Activated CD8-positive, alpha-beta memory T cell treated with anti-CD3 and anti-CD28 coated beads for 4 hours (primary cell): Measurements from ENCODE around the gene STMND1.
"Not testable (repeated sequence)": the region's sequence is repeated elsewhere in the genome, so short reads cannot be mapped to it uniquely, and the experiment has no call there.

Experiments
- DNase-seq, 2 donors: peaks; one replicate each; pipeline ENCODE4 v3.0.0-alpha.2; 2020; ENCODE audit warnings: low read depth in 2 of 2

Gene STMND1

DNA sequence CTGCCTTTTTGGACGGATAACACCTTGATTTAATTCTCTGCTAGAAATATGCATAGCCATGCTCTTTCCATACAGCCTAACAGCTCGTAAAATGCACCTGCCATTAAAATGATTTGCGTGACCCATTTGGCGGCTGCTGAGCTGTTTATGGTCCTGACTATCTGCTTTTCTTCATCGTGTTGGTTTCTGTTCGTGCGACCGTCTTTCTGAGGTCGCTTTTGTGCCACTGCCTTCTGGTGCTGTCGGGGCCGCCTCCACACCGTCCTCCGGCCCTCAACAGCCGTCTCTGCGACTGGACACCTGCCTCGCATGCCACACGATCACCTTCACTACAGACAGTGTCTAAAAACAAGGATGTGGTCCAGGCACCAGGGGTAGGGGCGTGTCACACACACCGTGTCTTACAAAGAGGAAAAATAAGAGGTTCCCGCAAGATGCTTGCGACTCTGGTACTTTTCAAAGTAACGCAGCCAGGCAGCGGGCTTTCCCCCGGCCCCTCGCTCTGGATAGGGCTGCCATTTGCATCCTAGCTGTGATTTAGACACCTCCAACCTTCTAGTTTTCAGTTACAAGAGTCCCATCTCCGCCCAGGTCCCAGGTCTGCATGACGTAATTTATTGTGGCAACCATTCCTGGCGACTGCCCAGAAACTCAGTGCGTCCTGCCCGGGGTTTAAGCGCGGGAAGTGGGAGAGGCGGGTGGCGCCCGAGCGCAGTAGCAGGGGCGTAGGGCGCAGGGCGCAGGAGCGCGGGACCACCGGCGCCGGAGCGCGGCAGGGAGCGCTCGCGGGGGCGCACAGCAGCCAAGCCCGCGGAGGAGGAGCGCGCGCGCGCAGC lies at the start of gene STMND1:
TSS of gene STMND1 (plus strand) at position 629 of the 836 bp plus-strand sequence. CDS start 208 bp downstream, outside the sequence.
- no peak for DNase-seq

DNA sequence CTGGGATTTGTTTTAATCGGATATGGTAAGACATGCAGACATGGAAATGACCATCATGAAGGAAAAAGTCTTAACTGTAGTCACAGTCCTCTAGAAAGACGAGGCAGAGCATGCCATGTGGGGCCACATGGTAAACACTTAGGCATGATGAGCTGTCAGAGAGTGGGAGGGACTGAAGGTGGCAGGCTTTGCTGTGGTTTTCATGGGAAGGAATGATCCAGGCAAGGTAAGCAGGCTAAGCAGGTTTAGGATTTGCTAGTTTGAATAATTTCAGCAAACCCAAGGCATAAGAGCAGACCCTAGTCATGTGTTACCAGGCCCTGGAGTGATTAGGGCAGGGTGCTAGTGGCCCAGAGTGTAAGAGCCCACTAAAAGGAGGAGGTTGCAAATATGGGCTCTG lies 47.2 kb upstream of the STMND1 start:
- DNase-seq = no peak

DNA sequence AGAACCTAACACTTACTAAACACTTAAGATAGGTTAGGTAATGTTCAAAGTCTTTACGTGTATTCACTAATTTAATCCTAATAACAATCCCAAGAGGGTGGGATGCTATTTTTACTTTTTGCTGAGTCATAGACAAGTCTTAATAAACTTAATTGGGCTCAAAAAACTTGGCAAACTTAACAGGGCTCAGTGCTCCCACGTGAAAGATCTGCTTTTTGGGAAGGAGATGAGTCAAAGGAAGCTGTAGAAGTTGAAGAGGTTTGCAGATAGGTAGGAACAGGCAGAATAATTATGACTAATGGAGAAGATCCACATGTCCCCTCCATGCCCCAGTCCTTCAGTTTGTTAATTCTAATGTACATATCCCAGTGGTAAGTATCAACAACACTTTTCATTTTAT lies 44.5 kb upstream of the STMND1 start:
- DNase-seq = no peak

DNA sequence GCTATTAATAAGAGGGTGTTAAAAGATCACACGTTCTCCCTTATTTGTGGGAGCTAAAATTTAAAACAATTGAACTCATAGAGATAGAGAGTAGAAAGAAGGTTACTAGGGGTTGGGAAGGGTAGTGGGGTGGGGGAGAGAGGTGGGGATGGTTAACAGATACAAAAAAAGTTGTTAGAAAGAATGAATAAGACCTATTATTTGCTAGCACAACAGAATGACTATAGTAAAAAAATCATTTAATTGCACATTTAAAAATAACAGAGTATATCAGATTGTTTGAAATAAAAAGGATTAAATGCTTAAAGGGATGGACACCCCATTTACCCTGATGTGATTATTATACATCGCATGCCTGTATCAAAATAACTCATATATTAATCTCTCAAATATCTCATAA lies 43.3 kb upstream of the STMND1 start:
- DNase-seq = no peak

DNA sequence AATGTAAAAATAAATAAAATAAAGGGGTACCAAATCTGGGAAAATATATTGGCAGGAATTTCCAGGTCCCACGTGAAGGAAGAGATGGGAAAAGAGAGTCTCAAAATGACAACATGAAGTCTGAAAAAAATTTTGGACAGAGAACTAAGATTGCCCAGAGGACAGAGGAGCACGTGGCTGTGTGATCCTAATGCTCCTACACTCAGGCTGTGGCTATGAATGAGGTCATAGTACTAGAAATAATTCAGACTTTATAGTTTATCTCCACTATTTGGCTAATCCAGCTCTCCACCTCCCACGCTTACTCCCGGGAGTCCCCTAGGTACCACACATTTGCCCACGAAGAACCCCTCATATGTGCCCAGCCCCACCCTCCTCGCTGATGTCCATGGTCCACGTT lies 42.8 kb upstream of the STMND1 start:
- no peak for DNase-seq

DNA sequence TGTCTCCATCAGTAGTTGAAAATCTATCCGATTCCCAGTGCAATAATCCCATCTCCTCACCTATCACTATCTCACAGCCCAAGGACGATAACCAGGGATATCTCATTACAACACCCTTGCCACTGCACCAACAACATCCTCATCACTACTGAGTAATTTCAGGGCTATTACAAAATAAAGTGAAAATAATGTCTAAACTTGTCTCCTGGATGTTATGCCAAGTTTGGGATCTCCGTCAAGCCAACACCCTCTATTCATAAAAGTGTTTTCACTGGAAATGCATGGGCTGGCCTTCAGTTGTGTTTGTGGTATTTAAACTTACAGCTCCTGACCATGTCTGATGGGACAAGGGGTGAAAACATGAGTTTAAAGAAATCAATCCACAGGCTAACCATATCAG lies 42.0 kb upstream of the STMND1 start:
- DNase-seq = no peak

DNA sequence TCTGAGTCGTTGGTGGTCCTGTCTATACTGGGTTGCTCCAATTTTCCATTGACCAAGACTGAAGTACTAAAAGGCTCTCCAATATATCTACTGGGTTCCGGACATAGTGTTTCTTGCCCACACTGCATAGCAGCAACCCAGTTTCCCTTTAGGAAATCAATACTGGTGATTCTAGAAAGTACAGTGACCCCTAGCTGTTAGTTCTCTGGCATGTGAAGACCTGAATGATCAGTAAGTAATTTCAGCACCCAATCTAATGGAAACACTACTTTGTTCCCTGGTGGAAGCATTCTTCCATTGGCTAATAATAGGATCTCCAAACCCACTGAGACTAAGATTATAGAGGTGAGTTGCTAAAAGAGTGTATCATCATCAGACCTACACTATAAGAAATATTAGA lies 40.8 kb upstream of the STMND1 start:
- DNase-seq = no peak

DNA sequence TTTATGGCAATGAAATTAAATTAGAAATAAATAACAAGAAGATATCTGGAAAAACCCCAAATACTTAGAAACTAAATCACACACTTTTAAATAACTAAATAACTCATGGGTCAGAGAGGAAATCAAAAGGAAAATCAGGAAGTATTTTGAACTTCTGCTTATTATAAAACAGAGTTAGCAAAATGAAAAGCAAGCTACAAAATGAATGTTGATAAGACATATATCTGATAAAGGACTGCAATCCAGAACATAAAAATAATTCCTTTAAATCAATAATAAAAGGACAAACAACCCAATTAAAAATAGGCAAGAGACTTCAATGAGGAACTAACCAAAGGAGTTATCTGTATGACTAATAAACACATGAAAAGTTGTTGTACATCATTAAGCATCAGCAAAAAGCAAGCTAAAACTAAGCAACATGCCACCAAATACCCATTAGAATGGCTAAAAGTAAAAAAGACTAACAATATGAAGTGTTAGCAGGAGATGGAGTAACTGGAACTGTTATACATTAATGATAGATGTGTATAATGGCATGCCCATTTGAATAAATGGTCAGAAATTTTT lies 38.9 kb upstream of the STMND1 start:
- no peak for DNase-seq

DNA sequence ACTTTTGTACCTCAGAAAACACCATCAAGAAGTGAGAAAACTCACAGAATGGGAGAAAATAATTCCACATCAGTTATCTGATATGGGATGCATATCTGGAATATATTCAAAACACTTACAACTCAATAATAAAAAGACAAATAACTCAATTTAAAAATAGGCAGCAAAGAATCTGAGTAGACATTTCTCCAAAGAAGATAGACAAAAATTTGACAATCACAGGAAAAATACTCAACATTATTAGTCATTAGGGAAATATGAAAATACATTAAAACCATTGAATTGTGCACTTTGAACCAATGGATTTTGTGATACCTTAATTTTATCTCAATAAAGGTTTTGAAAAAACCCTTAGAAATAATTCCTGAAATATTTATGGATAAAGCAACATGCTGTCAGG lies 36.9 kb upstream of the STMND1 start:
- no peak for DNase-seq

DNA sequence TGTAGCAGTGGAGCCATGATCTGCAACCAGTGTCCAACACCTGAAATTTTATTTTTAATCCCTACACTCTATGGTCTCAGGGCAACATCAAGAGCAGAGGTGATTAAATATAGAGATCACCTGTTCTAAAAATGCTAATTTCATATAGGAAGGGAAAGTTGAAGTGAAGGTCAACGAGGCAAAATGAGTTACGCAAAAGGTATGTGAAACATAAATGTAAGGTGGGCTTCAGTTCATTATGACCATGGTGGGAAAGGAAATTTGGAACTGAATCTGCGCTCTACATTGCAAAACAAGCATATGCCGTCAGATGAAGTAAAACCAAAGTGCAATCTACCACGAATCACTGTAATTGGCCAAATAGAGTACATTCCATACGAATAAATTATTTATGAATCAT lies 35.2 kb upstream of the STMND1 start:
- no peak for DNase-seq

DNA sequence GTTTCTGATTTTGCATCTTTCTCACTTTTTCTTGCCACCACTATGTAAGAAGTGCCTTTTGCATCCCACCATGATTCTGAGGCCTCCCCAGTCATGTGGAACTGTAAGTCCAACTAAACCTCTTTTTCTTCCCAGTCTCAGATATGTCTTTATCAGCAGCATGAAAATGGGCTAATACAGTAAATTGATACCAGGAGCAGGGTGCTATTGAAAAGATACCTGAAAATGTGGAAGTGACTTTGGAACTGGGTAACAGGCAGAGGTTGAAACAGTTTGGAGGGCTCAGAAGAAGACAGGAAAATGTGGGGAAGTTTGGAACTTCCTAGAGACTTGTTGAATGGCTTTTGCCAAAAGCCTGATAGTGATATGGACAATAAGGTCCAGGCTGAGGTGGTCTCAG lies 32.9 kb upstream of the STMND1 start:
- not testable (repeated sequence) for DNase-seq

DNA sequence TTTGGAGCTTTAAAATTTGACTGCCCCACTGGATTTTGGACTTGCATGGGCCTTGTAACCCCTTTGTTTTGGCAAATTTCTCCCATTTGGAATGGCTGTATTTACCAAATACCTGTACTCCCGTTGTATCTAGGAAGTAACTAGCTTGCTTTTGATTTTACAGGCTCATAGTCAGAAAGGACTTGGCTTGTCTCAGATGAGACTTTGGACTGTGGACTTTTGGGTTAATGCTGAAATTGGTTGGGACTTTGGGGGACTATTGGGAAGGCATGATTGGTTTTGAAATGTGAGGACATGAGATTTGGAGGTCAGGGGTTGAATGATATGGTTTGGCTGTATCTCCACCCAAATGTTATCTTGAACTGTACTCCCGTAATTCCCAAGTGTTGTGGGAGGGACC lies 31.4 kb upstream of the STMND1 start:
- DNase-seq = not testable (repeated sequence)

DNA sequence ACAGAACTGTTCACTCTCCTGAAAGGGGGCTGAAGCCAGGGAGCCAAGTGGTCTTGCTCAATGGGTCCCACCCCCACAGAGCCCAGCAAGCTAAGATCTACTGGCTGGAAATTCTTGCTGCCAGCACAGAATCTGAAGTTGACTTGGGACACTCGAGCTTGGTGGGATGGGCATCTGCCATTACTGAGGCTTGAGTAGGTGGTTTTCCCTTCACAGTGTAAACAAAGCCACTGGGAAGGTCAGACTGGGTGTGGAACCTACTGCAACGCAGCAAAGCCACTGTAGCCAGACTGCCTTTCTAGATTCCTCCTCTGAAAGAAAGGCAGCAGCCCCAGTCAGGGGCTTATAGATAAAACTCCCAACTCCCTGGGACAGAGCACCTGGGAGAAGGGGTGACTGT lies 28.3 kb upstream of the STMND1 start:
- DNase-seq = not testable (repeated sequence)

DNA sequence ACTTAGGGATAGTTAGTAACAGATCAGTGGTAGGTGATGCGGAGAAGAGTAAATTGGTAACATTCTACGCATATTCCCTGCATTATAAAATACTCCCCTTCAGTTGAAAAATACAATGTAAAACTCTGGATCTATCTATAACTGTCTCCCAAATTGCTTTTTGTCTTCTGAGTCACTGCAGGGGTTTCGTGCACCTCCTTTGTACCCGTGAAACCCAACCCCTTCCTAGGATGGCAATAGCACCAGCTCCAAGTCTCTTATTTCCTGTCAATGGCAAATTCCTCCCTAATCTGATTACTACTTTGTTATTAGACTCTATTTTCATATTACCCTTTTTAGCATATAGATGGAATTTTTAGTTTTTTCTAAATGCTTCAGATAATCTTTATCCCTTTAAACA lies 20.6 kb upstream of the STMND1 start:
- DNase-seq = no peak

DNA sequence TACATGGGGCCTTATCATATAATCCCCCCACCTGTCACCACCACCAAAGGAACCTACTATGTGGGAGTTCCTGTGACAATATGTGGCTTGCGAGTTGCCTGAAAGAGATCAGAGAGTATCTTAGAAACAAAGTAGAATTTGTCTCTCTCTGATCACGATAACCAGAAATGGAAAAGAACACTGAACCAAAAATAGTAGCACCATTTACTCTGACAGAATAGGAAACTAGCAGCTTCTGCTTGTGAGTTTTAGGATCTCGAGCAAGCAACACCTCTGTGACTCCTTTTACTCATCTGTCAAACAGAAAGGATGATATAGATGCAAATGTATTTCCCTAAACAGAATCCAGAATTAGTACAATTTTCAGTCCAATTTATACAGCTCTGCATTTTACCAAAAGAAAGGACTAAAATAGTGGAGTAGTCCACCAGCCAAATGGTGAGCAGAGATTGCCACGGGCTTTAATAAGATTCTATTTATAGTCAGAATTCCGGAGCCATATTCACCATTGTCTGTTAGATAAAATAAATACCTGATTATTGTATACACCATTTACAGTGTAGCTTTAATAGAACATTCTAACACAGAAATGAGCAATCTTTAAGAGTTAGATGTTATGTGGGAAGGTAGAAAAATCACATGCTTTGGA lies 19.9 kb upstream of the STMND1 start:
- no peak for DNase-seq

DNA sequence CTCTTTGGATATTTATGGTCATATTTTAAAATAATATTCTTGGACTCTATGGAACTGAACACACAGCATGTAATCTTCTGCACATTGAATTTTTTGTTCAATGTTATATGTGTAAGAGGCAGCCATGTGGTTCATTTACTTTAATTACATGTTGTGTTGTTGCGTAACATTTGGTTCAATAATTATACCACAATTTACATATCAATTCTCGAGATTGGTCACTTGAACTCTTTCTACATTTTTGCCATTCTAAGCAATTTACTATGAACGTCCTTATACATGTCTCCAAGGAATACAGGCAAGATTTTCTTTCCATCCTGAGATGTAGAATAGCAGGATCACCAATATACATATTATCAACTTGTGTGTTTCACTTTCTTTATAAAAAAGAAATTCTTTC lies 18.5 kb upstream of the STMND1 start:
- DNase-seq = no peak

DNA sequence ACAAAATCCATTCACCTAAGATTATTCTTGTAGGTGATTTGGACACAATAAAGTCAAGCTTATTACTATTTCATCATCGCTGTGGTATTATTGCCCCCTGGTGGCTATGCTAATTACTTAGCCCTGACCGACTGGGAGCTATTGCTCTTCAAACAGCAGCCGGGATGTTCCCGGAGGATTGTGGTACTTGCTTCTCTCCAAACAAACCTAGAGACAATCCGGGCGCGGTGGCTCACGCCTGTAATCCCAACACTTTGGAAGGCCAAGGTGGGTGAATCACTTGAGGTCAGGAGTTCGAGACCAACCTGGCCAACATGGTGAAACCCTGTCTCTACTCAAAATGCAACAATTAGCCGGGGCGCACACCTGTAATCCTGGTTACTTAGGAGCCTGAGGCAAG lies 15.4 kb upstream of the STMND1 start:
- DNase-seq = no peak

DNA sequence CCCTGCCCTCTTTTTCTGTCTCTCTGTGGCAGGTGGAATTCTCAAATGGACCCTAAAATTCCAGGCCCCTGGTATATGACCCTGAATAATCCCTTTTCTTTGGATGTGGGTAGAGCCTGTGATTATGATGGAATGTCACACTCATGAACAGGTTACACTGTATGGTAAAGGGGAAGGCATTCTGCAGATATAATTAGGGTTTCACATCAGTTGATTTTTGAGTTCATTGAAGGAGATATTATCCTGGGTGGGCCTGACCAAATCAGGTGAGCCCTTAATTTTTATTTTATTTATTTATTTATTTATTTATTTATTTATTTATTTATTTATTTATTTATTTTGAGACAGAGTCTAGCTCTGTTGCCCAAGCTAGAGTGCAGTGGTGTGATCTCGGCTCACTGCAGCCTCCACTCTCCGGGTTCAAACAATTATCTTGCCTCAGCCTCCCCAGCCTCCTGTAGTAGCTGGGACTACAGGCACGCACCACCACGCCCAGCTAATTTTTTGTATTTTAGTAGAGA lies 13.7 kb upstream of the STMND1 start:
- DNase-seq = no peak

DNA sequence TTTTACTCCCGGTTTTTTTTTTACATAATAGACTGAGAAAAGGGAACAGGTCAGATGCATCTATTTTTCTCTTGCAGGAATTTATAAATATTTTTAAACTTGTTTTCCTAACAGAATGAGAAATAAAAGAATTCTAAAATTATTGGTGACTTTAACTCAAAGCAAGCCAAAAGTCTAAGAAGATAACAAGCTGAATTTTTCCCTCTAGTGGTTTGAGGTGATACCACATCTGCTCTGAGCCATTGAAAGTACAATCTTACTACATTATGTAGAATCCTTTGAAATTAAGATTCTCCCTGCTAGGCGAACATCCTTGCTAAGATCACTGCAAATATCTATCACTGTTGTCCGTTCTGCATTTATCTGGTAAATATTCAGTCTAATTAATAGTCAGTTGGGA lies 10.7 kb upstream of the STMND1 start:
- DNase-seq = no peak

DNA sequence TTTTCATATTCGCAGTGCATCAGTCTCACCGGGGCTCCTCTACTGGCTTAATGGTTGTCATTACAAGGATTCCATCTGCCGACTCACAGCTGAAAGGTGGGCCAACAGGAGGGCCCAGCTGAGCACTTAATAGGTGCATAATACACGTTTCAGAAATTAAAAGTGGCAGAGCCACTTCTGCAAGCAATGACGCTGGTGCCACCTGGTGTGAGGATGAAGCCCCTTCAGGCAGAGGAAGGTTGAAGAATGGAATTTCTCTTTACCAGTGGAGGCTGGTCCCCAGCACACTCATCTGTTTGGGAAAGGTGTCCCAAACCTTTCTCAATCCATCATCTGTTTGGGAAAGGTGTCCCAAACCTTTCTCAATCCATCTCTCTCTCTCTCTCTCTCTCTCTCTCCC lies 8.2 kb upstream of the STMND1 start:
- no peak for DNase-seq

DNA sequence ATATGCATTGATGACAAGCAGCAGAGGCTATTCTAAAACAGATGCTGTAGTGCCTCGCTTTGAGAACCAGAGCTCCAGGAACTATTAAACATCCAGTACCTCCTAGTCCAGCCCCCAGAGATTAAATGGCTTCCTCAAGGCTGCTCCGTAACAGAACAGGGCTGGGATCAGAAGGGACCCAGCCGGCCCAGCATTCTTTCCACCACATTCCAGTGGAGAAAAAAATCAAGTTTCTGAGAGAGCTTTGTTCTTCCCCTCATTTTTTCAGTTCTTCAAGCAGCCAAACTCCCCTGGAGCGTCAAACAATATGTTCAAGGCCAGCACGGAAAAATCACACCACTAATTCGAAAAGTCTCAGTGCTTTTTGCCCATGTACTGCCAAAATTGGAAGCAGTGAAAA lies 5.8 kb upstream of the STMND1 start:
- DNase-seq = no peak

DNA sequence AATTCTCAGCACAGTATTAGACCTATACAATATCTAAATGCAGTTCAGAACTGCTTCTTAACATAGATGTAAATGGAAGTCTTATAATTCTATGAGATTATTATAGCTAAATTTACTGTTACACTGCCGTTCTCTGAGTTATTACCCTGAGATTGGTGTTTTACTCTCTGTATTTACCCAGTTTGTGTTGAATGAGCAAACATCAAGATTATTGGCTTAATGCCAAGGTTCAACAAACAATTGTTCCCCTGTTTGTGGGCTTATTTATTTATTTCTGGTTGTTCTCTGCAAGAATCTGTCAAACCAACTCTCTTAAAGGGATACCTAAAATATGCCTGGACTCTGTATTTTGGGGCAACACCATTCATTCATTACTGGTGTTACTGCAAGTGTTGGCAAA lies 5.2 kb upstream of the STMND1 start:
- DNase-seq = no peak

DNA sequence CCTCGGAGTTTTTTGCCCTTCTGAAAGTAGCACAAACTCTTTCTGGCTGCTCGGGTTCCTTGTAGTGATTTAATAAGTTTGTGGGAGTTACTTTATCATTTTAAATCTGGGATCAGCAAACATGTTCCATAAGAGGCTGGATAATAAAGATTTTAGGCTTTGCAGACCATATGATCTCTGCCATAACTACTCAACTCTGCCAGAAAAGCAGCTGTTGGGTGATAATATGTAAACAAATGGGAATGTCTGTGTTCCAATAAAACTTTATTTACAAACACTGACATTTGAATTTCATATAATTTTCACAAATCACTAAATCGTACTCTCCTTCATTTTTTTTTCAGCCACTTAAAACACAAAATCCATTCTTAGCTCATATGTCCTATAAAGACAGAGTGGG lies 3.9 kb upstream of the STMND1 start:
- no peak for DNase-seq
